GM23248 (cell line): ENCODE measurements around the gene CDHR1.

Experiments used
- EZH2 ChIP-seq: fragments of 200-600 bp; sonication (generic); IDR thresholded peaks from 2 replicates; pipeline ENCODE4 v1.6.1; 2018; ENCODE audit warnings: antibody characterized with exemption, mild to moderate bottlenecking; ENCODE audit not compliant: insufficient read depth, poor library complexity, severe bottlenecking
- EZH2phosphoT487 ChIP-seq: fragments of 200-600 bp; sonication (generic); IDR thresholded peaks from 2 replicates; pipeline ENCODE4 v1.6.1; 2018; ENCODE audit warnings: antibody characterized with exemption, moderate library complexity, mild to moderate bottlenecking, low read depth; ENCODE audit not compliant: insufficient read depth

DNA sequence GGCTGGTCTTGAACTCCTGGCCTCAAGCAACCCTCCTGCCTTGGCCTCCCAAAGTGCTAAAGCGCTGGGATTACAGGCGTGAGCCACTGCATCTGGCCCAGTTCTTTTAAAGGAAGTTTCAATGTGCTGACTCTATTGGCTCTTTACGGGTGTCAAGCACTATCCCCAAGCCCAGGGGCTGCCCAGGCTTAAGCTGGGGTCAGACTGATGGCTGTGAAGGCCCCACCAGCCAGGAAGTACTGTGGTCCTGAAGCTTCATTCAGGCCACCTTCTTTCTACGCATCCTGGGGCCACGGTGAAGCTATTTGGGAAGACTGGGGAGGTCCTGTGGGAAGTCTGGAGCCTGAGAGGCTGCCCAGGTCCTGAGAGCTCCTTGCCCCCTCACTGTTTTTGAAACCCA, 12.7 kb upstream of the CDHR1 start:
- no peak for TF ChIP-seq EZH2
- TF ChIP-seq EZH2phosphoT487: no peak
